Gastrocnemius medialis (tissue), 4 donors: ENCODE data around the gene BCAT1.

Experiments used
- CTCF ChIP-seq, 5 experiments: fragments of 450-650 bp in 3 of 5; fragments of 200-600 bp in 2 of 5; sonication (generic) in 2 of 5; IDR thresholded peaks in 4 of 5; conservative IDR thresholded peaks in 1 of 5; 1 replicate in 4 of 5; 2 replicates in 1 of 5; pipeline ENCODE4 v1.5.1; 2016 to 2019; ENCODE audit warnings: antibody characterized with exemption in 5 of 5, mild to moderate bottlenecking in 3 of 5, moderate library complexity in 3 of 5
- POLR2A ChIP-seq, 2 donors: fragments of 450-650 bp; IDR thresholded peaks; one replicate each; pipeline ENCODE4 v1.6.1; 2017; ENCODE audit warnings: antibody characterized with exemption in 2 of 2, mild to moderate bottlenecking in 2 of 2, moderate library complexity in 2 of 2

DNA sequence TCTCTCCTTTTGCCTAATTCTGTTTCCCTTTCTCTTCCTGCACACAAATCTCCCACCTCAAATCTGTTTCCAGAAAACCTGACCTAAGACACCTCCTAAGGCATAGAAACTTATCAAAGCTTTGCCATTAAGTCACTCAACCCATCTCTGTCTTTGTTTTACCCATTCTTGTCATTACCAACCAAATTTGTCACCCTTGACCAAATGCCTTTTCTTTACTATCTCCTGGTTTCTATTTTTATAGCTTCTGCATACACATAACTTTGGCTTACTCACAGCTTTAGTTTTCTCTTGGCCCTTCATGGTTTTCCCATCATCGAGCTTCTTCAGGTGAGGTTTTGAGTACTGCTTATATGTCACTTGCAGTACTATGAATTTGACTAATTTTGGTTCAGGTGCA, 184.2 kb downstream of the BCAT1 start:
- TF ChIP-seq CTCF (IDR thresholded peaks at IDR 0.05 in 4 of 5, conservative IDR thresholded peaks at IDR 0.05 in 1 of 5) = no peak
- TF ChIP-seq POLR2A (IDR thresholded peaks at IDR 0.05) = no peak
